IMR-90 (cell line): ENCODE results near the gene CECR2. TPM values are rescaled to one million over a fixed set of nuclear protein-coding genes. Genes with fewer than 3 reads are reported as not detected.

Experiments used
- ATAC-seq: fragments of 200-7000 bp; cut with Tn5 transposase; 2 replicates; pipeline ENCODE4 v1.9.1; 2020; ENCODE audit warnings: low read depth, mild to moderate bottlenecking, moderate library complexity
- BruUV-seq: library from RNA; stranded (reverse); fragments of 400-500 nt; replicated peaks from 2 replicates; lab custom pipeline; 2021; lab: Mats Ljungman, UMichigan
- CTCF ChIA-PET: fragments of 300-600 bp; formaldehyde crosslinking; extraction: SDS; loops from one replicate; lab custom pipeline; 2021; ENCODE audit warnings: antibody characterized with exemption; lab: Yijun Ruan, JAX
- POLR2A ChIA-PET: fragments of 300-600 bp; sonication (Branson Sonifier 250); formaldehyde crosslinking; loops from one replicate; lab custom pipeline; 2022; ENCODE audit warnings: antibody characterized with exemption; ENCODE audit not compliant: unreplicated experiment; lab: Charles Lee
- DNase-seq: peaks from one replicate; pipeline ENCODE4 v3.0.0; 2013
- H2AFZ ChIP-seq: replicated peaks from 2 replicates; pipeline ENCODE3; 2013; ENCODE audit warnings: low read length, mild to moderate bottlenecking; ENCODE audit not compliant: poor library complexity
- H2AK5ac ChIP-seq: 2 replicates; pipeline ENCODE4 v1.6.1; 2013; ENCODE audit warnings: low read depth, low read length, inconsistent platforms
- H2AK9ac ChIP-seq: replicated peaks from 2 replicates; pipeline ENCODE3; 2013; ENCODE audit warnings: mild to moderate bottlenecking, low read depth, low read length, moderate library complexity; ENCODE audit not compliant: poor library complexity
- H2BK120ac ChIP-seq: 2 replicates; pipeline ENCODE4 v1.6.1; 2013; ENCODE audit warnings: low read depth, low read length, inconsistent platforms
- H2BK15ac ChIP-seq: 3 replicates; pipeline ENCODE4 v1.6.1; 2013; ENCODE audit warnings: low read depth, low read length, inconsistent platforms
- H2BK20ac ChIP-seq: 2 replicates; pipeline ENCODE4 v1.6.1; 2013; ENCODE audit warnings: low read depth, mild to moderate bottlenecking, inconsistent platforms, low read length, moderate library complexity
- H2BK5ac ChIP-seq: 2 replicates; pipeline ENCODE4 v1.6.1; 2013; ENCODE audit warnings: mild to moderate bottlenecking, low read depth, low read length, inconsistent platforms; ENCODE audit not compliant: poor library complexity, severe bottlenecking
- H3K14ac ChIP-seq: replicated peaks from 2 replicates; pipeline ENCODE4 v1.6.1; 2013; ENCODE audit warnings: low read depth, low read length, inconsistent platforms
- H3K18ac ChIP-seq: 2 replicates; pipeline ENCODE4 v1.6.1; 2013; ENCODE audit warnings: low read depth, low read length, control low read depth
- H3K23ac ChIP-seq: 2 replicates; pipeline ENCODE4 v1.6.1; 2013; ENCODE audit warnings: low read depth, low read length, inconsistent platforms
- H3K27ac ChIP-seq: 2 replicates; pipeline ENCODE4 v1.5.1; 2013; ENCODE audit warnings: mild to moderate bottlenecking, control low read depth, low read length; ENCODE audit not compliant: insufficient read depth
- H3K27me3 ChIP-seq: 2 replicates; pipeline ENCODE4 v1.6.1; 2013; ENCODE audit warnings: low read length; ENCODE audit not compliant: control insufficient read depth, insufficient read depth
- H3K36me3 ChIP-seq: 2 replicates; pipeline ENCODE4 v1.6.1; 2013; ENCODE audit warnings: low read length, mixed read lengths; ENCODE audit not compliant: control insufficient read depth, insufficient read depth
- H3K4ac ChIP-seq: 2 replicates; pipeline ENCODE4 v1.6.1; 2013; ENCODE audit warnings: low read depth, low read length, inconsistent platforms
- H3K4me1 ChIP-seq: 2 replicates; pipeline ENCODE4 v1.6.1; 2013; ENCODE audit warnings: low read length, mixed read lengths; ENCODE audit not compliant: control insufficient read depth, insufficient read depth
- H3K4me2 ChIP-seq: 2 replicates; pipeline ENCODE4 v1.6.1; 2013; ENCODE audit warnings: low read depth, mild to moderate bottlenecking, control low read depth, low read length, moderate library complexity
- H3K4me3 ChIP-seq: 2 replicates; pipeline ENCODE4 v1.5.1; 2013; ENCODE audit warnings: low read depth, mild to moderate bottlenecking, control low read depth, low read length, moderate library complexity; ENCODE audit not compliant: insufficient read depth
- H3K56ac ChIP-seq: 2 replicates; pipeline ENCODE4 v1.6.1; 2013; ENCODE audit warnings: low read length, inconsistent platforms; ENCODE audit not compliant: insufficient read depth; ENCODE audit errors: extremely low read depth
- H3K79me1 ChIP-seq, 2 experiments: 2 replicates each; pipeline ENCODE4 v1.6.1; 2013; ENCODE audit warnings: low read length in 2 of 2, inconsistent platforms in 1 of 2, low read depth in 1 of 2
- H3K9ac ChIP-seq: 2 replicates; pipeline ENCODE4 v1.6.1; 2013; ENCODE audit warnings: low read depth, low read length, control low read depth
- H3K9me1 ChIP-seq: 2 replicates; pipeline ENCODE4 v1.6.1; 2013; ENCODE audit warnings: low read length, inconsistent platforms; ENCODE audit not compliant: insufficient read depth
- H3K9me3 ChIP-seq: 2 replicates; pipeline ENCODE4 v1.6.1; 2013; ENCODE audit warnings: low read length; ENCODE audit not compliant: control insufficient read depth, insufficient read depth
- H4K20me1 ChIP-seq: 2 replicates; pipeline ENCODE4 v1.6.1; 2013; ENCODE audit warnings: low read length, inconsistent platforms; ENCODE audit not compliant: insufficient read depth
- H4K5ac ChIP-seq: 2 replicates; pipeline ENCODE4 v1.6.1; 2013; ENCODE audit warnings: mild to moderate bottlenecking, low read depth, low read length, control low read depth
- H4K8ac ChIP-seq, 2 experiments: 2 replicates each; pipeline ENCODE4 v1.6.1; 2013; ENCODE audit warnings: low read depth in 2 of 2, low read length in 2 of 2, control low read depth in 1 of 2, inconsistent platforms in 1 of 2
- H4K91ac ChIP-seq: 2 replicates; pipeline ENCODE4 v1.6.1; 2013; ENCODE audit warnings: low read depth, low read length, inconsistent platforms; ENCODE audit not compliant: insufficient read depth
- BHLHE40 ChIP-seq: fragments of 150-350 bp; IDR thresholded peaks from 2 replicates; pipeline ENCODE4 v1.6.1; 2016; ENCODE audit warnings: mild to moderate bottlenecking, low read depth, low read length
- CEBPB ChIP-seq: IDR thresholded peaks from 2 replicates; pipeline ENCODE4 v1.6.1; 2012; ENCODE audit warnings: low read depth, low read length, improper control_type of control experiment
- FOS ChIP-seq: fragments of 150-350 bp; IDR thresholded peaks from 2 replicates; pipeline ENCODE4 v1.6.1; 2016; ENCODE audit warnings: low read depth, low read length
- MAFK ChIP-seq: IDR thresholded peaks from 2 replicates; pipeline ENCODE4 v1.6.1; 2012; ENCODE audit warnings: low read depth, low read length, improper control_type of control experiment
- MXI1 ChIP-seq: IDR thresholded peaks from 2 replicates; pipeline ENCODE4 v1.6.1; 2012; ENCODE audit warnings: low read depth, mild to moderate bottlenecking, low read length, moderate library complexity, borderline replicate concordance
- NFE2L2 ChIP-seq: fragments of 150-350 bp; IDR thresholded peaks from 2 replicates; pipeline ENCODE4 v1.6.1; 2016; ENCODE audit warnings: low read depth, mild to moderate bottlenecking, low read length
- POLR2A ChIP-seq: IDR thresholded peaks from 2 replicates; pipeline ENCODE4 v1.6.1; 2012; ENCODE audit warnings: mild to moderate bottlenecking, low read depth, low read length
- RAD21 ChIP-seq: IDR thresholded peaks from 2 replicates; pipeline ENCODE4 v1.6.1; 2012; ENCODE audit warnings: low read length, improper control_type of control experiment
- WGBS, 2 experiments: methylation state at CpG; one replicate each; pipeline versions ENCODE4 v1.1.5 to v1.1.7; 2013; ENCODE audit warnings: missing lambda C conversion rate in 2 of 2; ENCODE audit not compliant: insufficient read length in 1 of 2; ENCODE audit errors: extremely low coverage in 2 of 2; 5-methylcytosine and 5-hydroxymethylcytosine counted together
- dilution Hi-C: fragments of 300-500 bp; cut with HindIII; formaldehyde crosslinking; loops from one replicate; pipeline ENCODE4 v1.14.3; 2018; ENCODE audit warnings: low sequenced_read_pairs; ENCODE audit not compliant: unreplicated experiment
- in situ Hi-C: fragments of 300-500 bp; cut with MboI; formaldehyde crosslinking; loops from 3 replicates; pipeline ENCODE4 v1.14.3; 2019; ENCODE audit warnings: low sequenced_read_pairs, inconsistent platforms, mixed read lengths
- intact Hi-C: fragments of 100-400 bp; cut with micrococcal nuclease; formaldehyde crosslinking; loops from 2 replicates; pipeline ENCODE4 v1.10.0; 2022
- polyA plus RNA-seq, 3 experiments: library from polyadenylated mRNA; depleted of rRNA; stranded (reverse); fragments of >200 nt; gene quantifications; 2 replicates each; pipeline ENCODE4 v1.2.3, GENCODE V29; 2012; ENCODE audit warnings: low replicate concordance in 1 of 3
- total RNA-seq: library from RNA; depleted of rRNA; stranded (reverse); fragments of >200 nt; gene quantifications from 2 replicates; pipeline ENCODE4 v1.2.3, GENCODE V29; 2012
- TF ChIP-seq, protein P1 (sequence below): fragments of 150-350 bp; IDR thresholded peaks from 2 replicates; pipeline ENCODE4 v1.6.1; 2017; ENCODE audit warnings: mild to moderate bottlenecking, antibody characterized with exemption, low read length, low read depth

The CECR2 gene
- total and polyA plus RNA-seq, 2 of the 4 experiments (the other 2 are of a cell fraction), result under 0.01 TPM; not detected in 1

DNA sequence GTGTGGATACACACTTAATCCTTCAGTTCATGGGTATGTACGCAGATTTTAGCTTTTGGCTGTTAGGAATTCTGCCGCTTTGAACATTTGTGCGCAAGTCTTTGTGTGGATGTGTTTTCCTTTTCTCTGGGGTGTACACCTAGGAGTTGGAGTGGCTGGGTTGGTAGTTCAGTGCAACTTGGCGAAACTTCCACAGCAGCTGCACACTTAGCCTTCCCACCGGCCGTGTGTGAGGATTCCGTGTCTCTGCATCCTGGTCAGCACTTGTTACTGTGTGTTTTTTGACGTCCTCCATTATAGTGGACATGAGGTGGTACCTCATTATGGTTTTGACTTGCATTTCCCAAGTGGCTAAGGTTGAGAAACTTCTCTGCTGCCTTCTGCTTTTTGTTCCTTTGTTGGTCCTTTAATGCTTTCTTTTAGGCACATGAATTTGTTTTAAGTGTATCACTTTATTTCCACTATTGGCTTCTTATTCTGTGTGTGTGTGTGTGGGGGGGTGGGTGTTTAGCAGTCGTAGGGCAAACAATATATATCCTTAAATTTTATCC lies 121.9 kb downstream of the CECR2 start:
- CTCF ChIA-PET, result interaction anchor here (1.3 kb wide), 1 partner anchor 8 kb away, joined by 3 read pairs; no protein-coding TSS in a partner anchor
- H3K56ac ChIP-seq, result no peak overlapping the region
- no peak overlapping the region for H4K8ac ChIP-seq
- H2AFZ ChIP-seq, result no peak overlapping the region
- H2AK5ac ChIP-seq, result no peak overlapping the region
- no TSS peak for BruUV-seq
- no peak overlapping the region for H2BK20ac ChIP-seq
- H3K4me3 ChIP-seq, result no peak overlapping the region
- intact Hi-C loops, result no loop called here
- no peak overlapping the region for H3K4ac ChIP-seq
- H3K4me1 ChIP-seq, result no peaks in the 10 kb centered on the region
- H2BK15ac ChIP-seq, result no peak overlapping the region
- H4K5ac ChIP-seq, result no peak overlapping the region
- no peak overlapping the region for H2BK120ac ChIP-seq
- no peak overlapping the region for H3K18ac ChIP-seq
- no peaks in the 10 kb centered on the region for H3K9me3 ChIP-seq
- H3K4me2 ChIP-seq, result no peak overlapping the region
- in situ Hi-C loops, result no loop called here
- H3K9ac ChIP-seq, result no peak overlapping the region
- no peak overlapping the region for H2AK9ac ChIP-seq
- H4K91ac ChIP-seq, result no peak overlapping the region
- H4K20me1 ChIP-seq, result no peaks in the 10 kb centered on the region
- whole genome bisulfite sequencing, 2 experiments, result no CpG with 5 or more reads among the region's 9 CpGs
- POLR2A ChIA-PET, result no interaction called here
- no peak overlapping the region for H2BK5ac ChIP-seq
- no peaks in the 10 kb centered on the region for H3K79me1 ChIP-seq
- no peak overlapping the region for H3K27ac ChIP-seq
- DNase-seq (no peak), ATAC-seq (no peak)
- H3K9me1 ChIP-seq, result no peaks in the 10 kb centered on the region
- H3K36me3 ChIP-seq, result no peaks in the 10 kb centered on the region
- H3K23ac ChIP-seq, result no peak overlapping the region
- no peak overlapping the region for H3K14ac ChIP-seq
- H3K27me3 ChIP-seq, result no peaks in the 10 kb centered on the region
- dilution Hi-C loops, result no loop called here
- TF ChIP-seq MAFK (no peak), NFE2L2 (no peak), RAD21 (no peak), POLR2A (no peak), FOS (no peak), MXI1 (no peak), CEBPB (no peak), BHLHE40 (no peak)
- TF ChIP-seq, protein P1, sequence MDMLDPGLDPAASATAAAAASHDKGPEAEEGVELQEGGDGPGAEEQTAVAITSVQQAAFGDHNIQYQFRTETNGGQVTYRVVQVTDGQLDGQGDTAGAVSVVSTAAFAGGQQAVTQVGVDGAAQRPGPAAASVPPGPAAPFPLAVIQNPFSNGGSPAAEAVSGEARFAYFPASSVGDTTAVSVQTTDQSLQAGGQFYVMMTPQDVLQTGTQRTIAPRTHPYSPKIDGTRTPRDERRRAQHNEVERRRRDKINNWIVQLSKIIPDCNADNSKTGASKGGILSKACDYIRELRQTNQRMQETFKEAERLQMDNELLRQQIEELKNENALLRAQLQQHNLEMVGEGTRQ, result no peak
